ENCODE data around the gene TMEM151A.
A peak's percentile ranks its signal among the peaks of the same experiment; 100 is the strongest.

Gene TMEM151A

DNA sequence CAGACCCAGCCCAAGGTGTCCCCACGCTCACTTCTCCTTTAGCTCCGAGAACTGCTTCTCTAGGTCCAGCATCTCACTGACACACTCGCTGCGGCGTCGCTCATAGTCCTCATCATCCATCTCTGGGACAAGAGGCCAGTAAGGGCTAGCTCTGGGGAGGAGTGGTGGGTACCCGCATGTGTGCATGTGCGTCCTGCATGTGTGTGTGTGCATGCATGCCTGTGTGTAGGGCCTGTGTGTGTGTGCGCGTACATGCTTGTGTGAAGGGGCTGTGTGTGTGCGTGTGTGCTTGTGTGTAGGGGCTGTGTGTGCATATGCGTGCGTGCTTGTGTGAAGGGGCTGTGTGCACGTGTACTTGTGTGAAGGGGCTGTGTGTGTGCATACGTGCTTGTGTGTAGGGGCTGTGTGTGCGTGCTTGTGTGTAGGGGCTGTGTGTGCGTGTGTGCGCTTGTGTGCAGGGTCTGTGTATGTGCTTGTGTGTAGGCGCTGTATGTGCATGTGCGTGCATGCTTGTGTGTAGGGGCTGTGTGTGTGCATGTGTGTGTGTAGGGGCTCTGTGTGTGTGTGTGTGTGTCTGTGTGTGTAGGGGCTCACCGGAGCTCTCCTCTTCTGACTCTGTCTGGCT lies 49.9 kb downstream of the TMEM151A start:
- Histone ChIP-seq H3K27ac (no peak overlapping the region), H3K4me3 (no peak overlapping the region), H3K36me3 (peaks cover 22 to 60% (median 36%) of the 10 kb centered on the region in 3 donors), H3K27me3 (no peaks in the 10 kb centered on the region), H3K4me1 (peaks cover 11 to 43% (median 34%) of the 10 kb centered on the region in 4 donors), H3K9me3 (no peaks in the 10 kb centered on the region)
- TF ChIP-seq, protein P1, sequence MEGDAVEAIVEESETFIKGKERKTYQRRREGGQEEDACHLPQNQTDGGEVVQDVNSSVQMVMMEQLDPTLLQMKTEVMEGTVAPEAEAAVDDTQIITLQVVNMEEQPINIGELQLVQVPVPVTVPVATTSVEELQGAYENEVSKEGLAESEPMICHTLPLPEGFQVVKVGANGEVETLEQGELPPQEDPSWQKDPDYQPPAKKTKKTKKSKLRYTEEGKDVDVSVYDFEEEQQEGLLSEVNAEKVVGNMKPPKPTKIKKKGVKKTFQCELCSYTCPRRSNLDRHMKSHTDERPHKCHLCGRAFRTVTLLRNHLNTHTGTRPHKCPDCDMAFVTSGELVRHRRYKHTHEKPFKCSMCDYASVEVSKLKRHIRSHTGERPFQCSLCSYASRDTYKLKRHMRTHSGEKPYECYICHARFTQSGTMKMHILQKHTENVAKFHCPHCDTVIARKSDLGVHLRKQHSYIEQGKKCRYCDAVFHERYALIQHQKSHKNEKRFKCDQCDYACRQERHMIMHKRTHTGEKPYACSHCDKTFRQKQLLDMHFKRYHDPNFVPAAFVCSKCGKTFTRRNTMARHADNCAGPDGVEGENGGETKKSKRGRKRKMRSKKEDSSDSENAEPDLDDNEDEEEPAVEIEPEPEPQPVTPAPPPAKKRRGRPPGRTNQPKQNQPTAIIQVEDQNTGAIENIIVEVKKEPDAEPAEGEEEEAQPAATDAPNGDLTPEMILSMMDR (IDR thresholded peaks at IDR 0.05), result no peak
- DNase-seq, result peak in 1 of 2 donors; percentile 9
- intact Hi-C loops (cut with DNase I; ENCODE audit: low total_unique reads), result no loop called here

DNA sequence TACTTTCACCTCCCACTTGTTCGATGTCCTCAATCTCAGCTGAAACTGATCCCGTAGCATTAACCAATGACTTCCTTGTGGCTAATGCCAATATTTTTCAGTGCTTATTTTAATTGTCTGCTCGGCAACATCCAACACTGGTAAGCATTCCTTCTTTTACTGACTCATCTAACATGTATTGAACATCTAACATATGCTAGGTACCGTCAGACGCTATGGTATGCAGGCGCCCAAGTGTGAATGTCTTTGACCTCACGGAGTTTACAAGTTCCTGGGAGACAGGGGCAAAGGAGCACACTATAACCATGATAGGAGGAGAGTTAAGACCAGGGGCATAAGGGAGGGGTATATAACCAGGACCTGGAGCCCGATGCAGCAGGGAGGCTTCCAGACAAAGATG lies 51.5 kb downstream of the TMEM151A start:
- H3K4me1 ChIP-seq, result peaks cover 12 to 39% (median 33%) of the 10 kb centered on the region in 4 donors
- H3K9me3 ChIP-seq, result no peaks in the 10 kb centered on the region
- intact Hi-C loops (cut with DNase I; ENCODE audit: low total_unique reads), result no loop called here
- TF ChIP-seq, protein P1 (IDR thresholded peaks at IDR 0.05), result no peak
- no peaks in the 10 kb centered on the region for H3K27me3 ChIP-seq
- H3K27ac ChIP-seq, result no peak overlapping the region
- DNase-seq, result no peak
- peaks cover 22 to 46% (median 36%) of the 10 kb centered on the region in 3 donors for H3K36me3 ChIP-seq
- H3K4me3 ChIP-seq, result no peak overlapping the region

DNA sequence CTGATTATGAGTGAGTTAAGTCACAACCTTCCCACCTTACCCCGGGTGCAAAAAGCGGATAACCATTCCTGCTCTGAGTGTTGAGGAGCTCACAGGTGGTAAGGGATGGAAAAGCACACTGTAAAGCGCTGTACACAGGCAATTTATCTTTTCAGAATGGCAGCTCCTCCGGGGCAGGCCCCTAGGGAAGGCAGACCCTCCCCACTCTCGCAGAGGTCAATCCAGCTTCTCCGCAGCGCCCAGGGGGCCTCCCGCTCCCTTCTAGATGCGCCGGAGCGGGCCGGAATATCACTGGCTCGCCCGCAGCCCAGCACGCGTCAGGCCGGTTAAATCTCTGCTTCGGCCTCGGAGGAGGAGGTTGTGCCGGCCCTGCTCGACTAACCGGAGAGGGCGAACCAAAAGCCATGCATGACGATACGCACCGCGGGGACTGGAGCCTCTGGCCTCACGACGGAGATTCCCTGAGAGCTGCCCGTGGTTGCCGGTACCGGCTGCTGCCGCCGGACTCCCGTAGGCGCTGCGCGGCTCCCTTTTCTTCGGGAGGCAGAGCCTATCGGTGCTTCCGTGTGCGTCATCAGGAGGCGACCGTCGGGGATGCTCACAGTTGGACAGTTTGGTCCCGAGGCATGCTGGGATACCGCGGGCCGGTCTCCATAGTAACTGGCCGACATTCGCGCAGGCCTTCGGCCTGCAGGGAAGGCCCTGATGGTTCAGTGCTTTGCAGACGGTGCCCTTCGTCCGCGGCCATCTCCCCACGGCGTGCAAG lies 53.0 kb downstream of the TMEM151A start, which contains the start of gene BRMS1:
BRMS1 (minus strand) TSS at position 555 of the 766 bp plus-strand sequence. CDS start 2,870 bp downstream, outside the sequence.
- TF ChIP-seq, protein P1 (IDR thresholded peaks at IDR 0.05), result peak; percentile 14 to 46
- intact Hi-C loops (cut with DNase I; ENCODE audit: low total_unique reads), result loop anchor here (5.0 kb wide), 1 partner anchor 32 kb away; no protein-coding TSS in a partner anchor
- DNase-seq, result peak; percentile 99
- Histone ChIP-seq H3K4me3 (peak within 1 kb of the TSS; percentile 92 to 95), H3K27ac (peak within 1 kb of the TSS; percentile 87 to 98), H3K27me3 (no peaks in the 10 kb centered on the region), H3K4me1 (peaks cover 12 to 40% (median 33%) of the 10 kb centered on the region in 4 donors), H3K9me3 (no peaks in the 10 kb centered on the region), H3K36me3 (peaks cover 16 to 31% (median 23%) of the 10 kb centered on the region in 3 donors)

DNA sequence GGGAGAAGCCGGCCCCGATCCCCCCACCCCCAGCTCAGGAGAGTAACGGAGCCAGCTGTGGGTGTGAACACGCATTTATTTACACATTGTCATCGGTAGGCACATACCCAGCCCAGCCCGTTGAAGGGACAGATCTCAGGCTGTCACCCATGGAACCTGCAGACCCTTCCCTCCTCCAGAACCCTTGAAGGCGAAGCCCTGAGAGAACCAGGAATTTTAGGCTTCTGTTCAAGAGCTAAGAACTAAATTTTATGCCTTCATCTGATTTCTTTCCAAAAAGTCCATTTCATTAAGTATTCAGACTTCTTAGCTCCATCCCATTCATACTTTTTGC lies 53.6 kb downstream of the TMEM151A start:
- peaks cover 12 to 40% (median 33%) of the 10 kb centered on the region in 4 donors for H3K4me1 ChIP-seq
- intact Hi-C loops (cut with DNase I; ENCODE audit: low total_unique reads), result loop anchor here (5.0 kb wide), 1 partner anchor 33 kb away; no protein-coding TSS in a partner anchor

More for the DNA sequence above, 53.6 kb downstream of the TMEM151A start:
- H3K9me3 ChIP-seq, result no peaks in the 10 kb centered on the region
- H3K36me3 ChIP-seq, result peaks cover 14 to 25% (median 17%) of the 10 kb centered on the region in 3 donors
- peak overlapping the region; percentile 87 to 98 for H3K27ac ChIP-seq
- TF ChIP-seq, protein P1 (IDR thresholded peaks at IDR 0.05), result no peak
- H3K27me3 ChIP-seq, result no peaks in the 10 kb centered on the region
- H3K4me3 ChIP-seq, result peak overlapping the region; percentile 92 to 95
- no peak for DNase-seq

Data from tibial artery (tissue), 4 donors.